Mucosa of descending colon (tissue), 3 donors: Measurements from ENCODE around the gene SIX2. TPM values are rescaled to one million over a fixed set of nuclear protein-coding genes. Genes with fewer than 3 reads are reported as not detected.

Source experiments
- ATAC-seq: fragments of 200-7000 bp; cut with Tn5 transposase; one replicate; pipeline ENCODE4 v1.9.1; 2020; ENCODE audit warnings: mild to moderate bottlenecking, moderate library complexity
- DNase-seq, 3 donors: peaks; one replicate each; pipeline ENCODE4 v3.0.0-alpha.2; 2020
- H3K36me3 ChIP-seq: fragments of 200-600 bp; one replicate; pipeline ENCODE4 v1.8.0; 2021; ENCODE audit warnings: low read depth, mild to moderate bottlenecking
- H3K4me1 ChIP-seq: fragments of 200-600 bp; one replicate; pipeline ENCODE4 v1.8.0; 2021; ENCODE audit warnings: low read depth, mild to moderate bottlenecking
- H3K4me3 ChIP-seq: fragments of 200-600 bp; one replicate; pipeline ENCODE4 v1.8.0; 2021; ENCODE audit warnings: mild to moderate bottlenecking
- H3K9me3 ChIP-seq: fragments of 200-600 bp; one replicate; pipeline ENCODE4 v1.8.0; 2021; ENCODE audit warnings: mild to moderate bottlenecking
- CTCF ChIP-seq: fragments of 200-600 bp; IDR thresholded peaks from one replicate; pipeline ENCODE4 v1.8.0; 2022; ENCODE audit warnings: antibody characterized with exemption, mild to moderate bottlenecking
- intact Hi-C, 2 donors: fragments of 100-400 bp; cut with DNase I in 1 of 2; cut with micrococcal nuclease in 1 of 2; formaldehyde crosslinking; loops; one replicate each; pipeline versions ENCODE4 v1.11.0 to v1.11.1; 2022; cut with DNase I, micrococcal nuclease
- long read RNA-seq, 2 donors: library from polyadenylated mRNA; unstranded; transcript quantifications; one replicate each; pipeline ENCODE4 v2.0.0, GENCODE V29; 2019 to 2021
- total RNA-seq, 3 donors: library from RNA; stranded (reverse); fragmentation: NEBNext Ultra II Directional in 2 of 3; extraction: Animal tissue kit (Norgen Biotek cat#: 25700) in 2 of 3; gene quantifications; one replicate each; pipeline versions ENCODE4 v1.2.1 to v1.2.4, GENCODE V29; 2021 to 2023
- donor health status: DM: no; HTN: no; CAD: no; lungs with moderate emphysema.
- donor health status: DM: no; HTN: no; CAD: no.
- donor health status: DM: no; HTN: yes; CAD: no.

Gene SIX2
- under 1 TPM in 1 of 3 donors, not detected in 2; 0.12 TPM for total RNA-seq
- long read RNA-seq, donor 1, partial matches to known transcripts, result 0 of 1 reads
- long read RNA-seq, donor 1, other reads (novel, unspliced or antisense), result 0 of 1 reads
- long read RNA-seq, donor 2, result 0 reads

DNA sequence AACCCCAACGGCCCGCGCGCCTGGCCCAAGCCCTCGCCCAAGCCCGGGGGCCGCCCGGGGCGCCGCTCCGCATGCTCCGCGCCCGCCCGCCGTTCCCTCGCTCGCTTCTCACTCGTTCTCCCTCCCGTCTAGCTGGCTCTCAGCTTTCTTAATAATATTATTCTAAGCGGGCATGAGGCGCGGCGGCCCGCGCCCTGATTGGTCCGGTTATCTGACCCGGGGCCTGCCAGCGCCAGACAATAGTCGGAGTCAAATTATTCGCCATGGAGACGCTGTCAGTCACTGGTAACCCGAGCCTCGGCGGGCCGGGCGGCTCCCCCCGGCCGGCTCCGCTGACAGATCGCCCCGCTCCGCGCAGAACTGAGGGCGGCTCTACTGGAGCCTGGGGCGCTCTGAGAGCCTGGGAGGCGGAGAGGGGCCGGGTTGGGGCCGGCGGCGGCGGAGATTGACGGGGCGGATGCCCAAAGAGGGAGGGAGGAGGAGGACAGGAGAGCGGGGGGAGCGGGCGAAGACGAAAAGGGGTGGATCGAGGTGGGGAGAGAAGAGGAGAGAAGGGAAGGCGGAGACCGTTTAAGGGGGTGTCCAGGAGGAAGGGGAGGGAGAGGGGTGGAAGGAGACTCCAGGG lies at the start of gene SIX2:
SIX2 (minus strand) TSS at position 150 of the 625 bp plus-strand sequence. CDS start 342 bp downstream, outside the sequence.
- peak; percentile 74 to 80 (median 75) for DNase-seq
- Histone ChIP-seq H3K4me1 (peaks cover 38% of the 10 kb centered on the region), H3K36me3 (no peaks in the 10 kb centered on the region), H3K9me3 (no peaks in the 10 kb centered on the region), H3K4me3 (no peak within 1 kb of the TSS)
- ATAC-seq, result peak; percentile 75
- intact Hi-C loops, result no loop called here
- no peak for TF ChIP-seq CTCF

DNA sequence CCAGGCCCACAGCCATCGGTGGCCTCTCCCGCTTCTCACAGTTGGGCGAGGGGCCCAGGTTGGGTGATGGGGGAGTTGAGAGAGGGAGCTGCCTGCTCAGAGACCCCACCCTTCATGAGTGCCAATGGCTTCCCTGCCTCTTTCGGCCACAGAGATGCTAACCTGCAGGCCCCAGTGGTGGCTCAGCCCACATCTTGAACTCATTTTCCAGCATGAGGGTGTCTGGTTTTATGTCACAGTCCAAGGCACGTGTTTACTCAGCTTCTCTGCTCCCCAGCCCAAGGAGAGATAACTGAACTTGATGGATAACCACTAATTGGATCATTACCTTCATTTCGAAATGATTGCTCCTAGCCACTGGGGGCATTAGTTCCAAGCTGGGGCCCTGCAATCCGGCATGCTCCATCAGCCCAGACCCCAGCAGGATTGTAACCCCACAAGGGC lies 45.9 kb upstream of the SIX2 start:
- H3K4me3 ChIP-seq, result no peak overlapping the region
- no peaks in the 10 kb centered on the region for H3K4me1 ChIP-seq
- no peaks in the 10 kb centered on the region for H3K9me3 ChIP-seq
- intact Hi-C loops, result no loop called here
- ATAC-seq (no peak), DNase-seq (no peak)
- no peak for TF ChIP-seq CTCF
- H3K36me3 ChIP-seq, result no peaks in the 10 kb centered on the region

GRCh38 chr2:45053966-45054365 lies 44.7 kb upstream of the SIX2 start:
- Histone ChIP-seq H3K9me3 (no peaks in the 10 kb centered on the region), H3K4me3 (no peak overlapping the region), H3K36me3 (no peaks in the 10 kb centered on the region), H3K4me1 (no peaks in the 10 kb centered on the region)
- intact Hi-C loops, result no loop called here
- DNase-seq (no peak), ATAC-seq (no peak)
- TF ChIP-seq CTCF, result no peak

DNA sequence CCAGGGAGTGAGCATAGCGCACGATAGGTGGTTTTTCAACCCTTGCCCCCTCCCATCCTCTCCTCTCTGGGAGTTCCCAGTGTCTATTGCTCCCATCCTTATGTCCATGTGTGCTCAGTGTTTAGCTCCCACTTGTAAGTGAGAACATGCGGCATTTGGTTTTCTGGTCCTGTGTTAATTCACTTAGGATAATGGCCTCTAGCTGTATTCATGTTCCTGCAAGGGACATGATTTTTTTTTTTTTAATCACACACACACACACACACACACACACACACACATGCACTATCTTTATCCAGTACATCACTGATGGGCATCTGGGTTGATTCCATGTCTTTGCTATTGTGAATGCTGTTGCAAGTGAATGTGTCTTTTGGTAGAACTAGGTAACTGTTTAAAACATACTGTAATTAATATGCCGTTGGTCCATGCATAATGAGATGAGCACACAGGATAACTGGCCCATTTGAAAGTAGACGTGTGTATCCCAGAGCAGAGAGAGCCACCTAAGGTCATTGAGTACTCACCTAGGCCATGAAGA lies 43.2 kb upstream of the SIX2 start:
- Histone ChIP-seq H3K36me3 (no peaks in the 10 kb centered on the region), H3K4me3 (no peak overlapping the region), H3K9me3 (no peaks in the 10 kb centered on the region), H3K4me1 (no peaks in the 10 kb centered on the region)
- no peak for TF ChIP-seq CTCF
- intact Hi-C loops, result no loop called here
- DNase-seq (no peak), ATAC-seq (no peak)

DNA sequence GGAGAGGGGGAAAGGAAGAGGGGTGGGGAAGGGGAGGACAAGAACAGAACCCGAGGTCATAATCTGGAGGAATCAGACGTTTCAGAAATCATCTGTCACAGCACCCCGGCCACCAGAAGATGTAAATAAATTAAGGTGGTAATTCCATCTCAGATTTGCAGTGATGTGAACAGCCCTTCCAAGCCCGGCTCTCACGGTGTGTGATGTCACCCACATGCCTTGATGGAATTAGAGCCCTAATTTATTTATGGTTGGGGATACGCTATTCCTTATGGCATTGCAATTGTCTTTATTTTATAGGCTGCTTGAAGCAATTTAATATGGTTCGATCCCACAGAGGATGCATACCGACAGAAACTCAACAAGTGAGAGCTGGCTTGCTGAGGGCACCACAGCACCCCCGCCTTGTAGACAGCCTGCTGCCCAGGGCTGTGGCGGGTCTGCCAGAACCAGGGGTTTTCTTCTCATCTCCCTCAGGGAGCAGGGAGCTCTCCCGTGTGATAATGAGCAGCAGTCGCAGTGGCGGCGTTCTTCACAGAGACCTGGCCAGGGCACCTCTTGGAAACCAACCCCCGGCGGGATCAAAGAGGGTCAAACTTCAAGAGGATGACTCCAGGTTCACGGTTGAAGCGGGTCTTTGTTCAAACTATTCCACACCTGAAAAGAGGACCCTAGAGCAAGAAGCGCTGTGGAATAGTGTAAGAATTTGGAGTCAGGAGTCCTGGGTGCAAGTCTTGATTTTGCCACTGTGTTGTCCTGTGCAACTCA lies 40.5 kb upstream of the SIX2 start:
- intact Hi-C loops, result no loop called here

More for the DNA sequence above, 40.5 kb upstream of the SIX2 start:
- Histone ChIP-seq H3K36me3 (no peaks in the 10 kb centered on the region), H3K4me3 (no peak overlapping the region), H3K4me1 (no peaks in the 10 kb centered on the region), H3K9me3 (no peaks in the 10 kb centered on the region)
- no peak for TF ChIP-seq CTCF
- DNase-seq, result no peak
- no peak for ATAC-seq
